Lung (tissue), 12 donors: ENCODE data around the gene CNKSR3. TPM values are rescaled to one million over a fixed set of nuclear protein-coding genes. Genes with fewer than 3 reads are reported as not detected.

Source experiments
- ATAC-seq: fragments of 200-7000 bp; cut with Tn5 transposase; one replicate; pipeline ENCODE4 v1.9.1; 2020; ENCODE audit warnings: moderate number of reproducible peaks; ENCODE audit not compliant: insufficient read depth, low FRiP score
- DNase-seq, 3 donors: peaks; one replicate each; pipeline ENCODE4 v3.0.0-alpha.2; 2013 to 2017
- H3K27ac ChIP-seq, 2 donors: one replicate each; pipeline ENCODE4 v1.5.1; 2013; ENCODE audit warnings: mild to moderate bottlenecking in 2 of 2, moderate library complexity in 2 of 2, control low read depth in 1 of 2, inconsistent platforms in 1 of 2, low read depth in 1 of 2, low read length in 1 of 2
- H3K27me3 ChIP-seq, 3 donors: one replicate each; pipeline ENCODE4 v1.5.1; 2013; ENCODE audit warnings: low read length in 2 of 3; ENCODE audit not compliant: control insufficient read depth in 3 of 3, insufficient read depth in 3 of 3
- H3K36me3 ChIP-seq, 4 donors: one replicate each; pipeline ENCODE4 v1.5.1; 2013; ENCODE audit warnings: low read length in 4 of 4, mild to moderate bottlenecking in 1 of 4, moderate library complexity in 1 of 4; ENCODE audit not compliant: control insufficient read depth in 4 of 4, insufficient read depth in 4 of 4
- H3K4me1 ChIP-seq, 5 donors: one replicate each; pipeline ENCODE4 v1.5.1; 2013; ENCODE audit warnings: low read length in 5 of 5, mild to moderate bottlenecking in 2 of 5, moderate library complexity in 1 of 5; ENCODE audit not compliant: control insufficient read depth in 5 of 5, insufficient read depth in 5 of 5
- H3K4me3 ChIP-seq: one replicate; pipeline ENCODE4 v1.5.1; 2013; ENCODE audit warnings: mild to moderate bottlenecking, control low read depth, moderate library complexity
- H3K9ac ChIP-seq, 2 donors: one replicate each; pipeline ENCODE4 v1.5.1; 2013; ENCODE audit warnings: low read length in 2 of 2, control low read depth in 1 of 2; ENCODE audit not compliant: insufficient read depth in 1 of 2
- H3K9me3 ChIP-seq, 4 donors: one replicate each; pipeline ENCODE4 v1.5.1; 2013; ENCODE audit warnings: low read length in 3 of 4, mild to moderate bottlenecking in 1 of 4, moderate library complexity in 1 of 4; ENCODE audit not compliant: control insufficient read depth in 4 of 4, insufficient read depth in 3 of 4
- WGBS, 2 donors: extraction: QIAGEN DNeasy Blood & Tissue Kit; methylation state at CpG; one replicate each; pipeline ENCODE4 v1.1.7; 2013; 5-methylcytosine and 5-hydroxymethylcytosine counted together
- polyA plus RNA-seq, 2 donors: library from polyadenylated mRNA; stranded (reverse); fragments of 200-250 nt; gene quantifications; one replicate each; pipeline ENCODE4 v1.2.1, GENCODE V29; 2013
- total RNA-seq, 2 donors: library from RNA; depleted of rRNA in 1 of 2; stranded (reverse); fragments of >200 nt in 1 of 2; gene quantifications; one replicate each; pipeline ENCODE4 v1.2.1, GENCODE V29; 2014 to 2021
- TF ChIP-seq, protein P1 (sequence below): IDR thresholded peaks from 2 replicates; pipeline ENCODE4 v1.5.1; 2012; ENCODE audit warnings: mild to moderate bottlenecking; ENCODE audit errors: control extremely low read depth, extremely low read depth
- donor health status: control.
- donor health status: control.
- donor health status: Bipolar disorder and iron deficiency.
- donor health status: healthy.
- donor health status: DM: yes; HTN: yes; CAD: no.

Gene CNKSR3
- total and polyA plus RNA-seq, 4 donors: 3.5 to 23.9 (median 13.7) TPM

DNA sequence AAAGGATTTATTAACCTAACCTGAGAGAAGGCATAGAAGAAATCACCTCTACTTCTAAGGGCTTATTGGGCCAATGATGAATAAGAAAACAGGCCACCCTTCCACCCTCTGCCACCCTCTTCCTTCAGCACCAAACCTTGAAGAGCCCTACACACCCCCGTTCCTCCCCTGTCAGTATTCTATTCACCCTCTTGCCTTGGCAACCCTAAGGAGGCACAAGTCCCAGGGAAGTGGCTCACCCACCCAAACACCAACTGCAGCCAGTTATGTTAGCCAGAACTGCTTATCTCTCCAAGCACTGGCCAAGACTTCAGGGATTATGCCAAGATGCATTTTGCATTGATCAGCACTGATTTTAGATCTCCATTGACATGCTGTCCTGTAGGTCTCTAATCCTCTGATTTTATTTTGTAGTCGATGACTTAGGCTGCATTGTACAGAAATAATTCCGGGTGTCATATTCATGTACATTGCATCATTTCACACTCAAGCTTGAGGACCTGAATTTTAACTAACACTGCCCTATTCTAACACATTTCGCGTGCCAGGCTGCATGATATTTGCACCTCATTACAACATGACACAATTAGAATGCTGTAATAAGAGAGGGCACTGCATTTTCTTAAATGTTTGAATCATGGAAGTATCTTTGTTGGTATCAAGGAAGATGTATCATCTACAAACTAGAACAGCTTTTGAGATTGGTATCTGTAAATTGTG lies 15.7 kb downstream of the CNKSR3 start:
- 73 to 80% methylated on average over 5 of the region's 5 CpGs for WGBS, 2 donors
- TF ChIP-seq, protein P1, sequence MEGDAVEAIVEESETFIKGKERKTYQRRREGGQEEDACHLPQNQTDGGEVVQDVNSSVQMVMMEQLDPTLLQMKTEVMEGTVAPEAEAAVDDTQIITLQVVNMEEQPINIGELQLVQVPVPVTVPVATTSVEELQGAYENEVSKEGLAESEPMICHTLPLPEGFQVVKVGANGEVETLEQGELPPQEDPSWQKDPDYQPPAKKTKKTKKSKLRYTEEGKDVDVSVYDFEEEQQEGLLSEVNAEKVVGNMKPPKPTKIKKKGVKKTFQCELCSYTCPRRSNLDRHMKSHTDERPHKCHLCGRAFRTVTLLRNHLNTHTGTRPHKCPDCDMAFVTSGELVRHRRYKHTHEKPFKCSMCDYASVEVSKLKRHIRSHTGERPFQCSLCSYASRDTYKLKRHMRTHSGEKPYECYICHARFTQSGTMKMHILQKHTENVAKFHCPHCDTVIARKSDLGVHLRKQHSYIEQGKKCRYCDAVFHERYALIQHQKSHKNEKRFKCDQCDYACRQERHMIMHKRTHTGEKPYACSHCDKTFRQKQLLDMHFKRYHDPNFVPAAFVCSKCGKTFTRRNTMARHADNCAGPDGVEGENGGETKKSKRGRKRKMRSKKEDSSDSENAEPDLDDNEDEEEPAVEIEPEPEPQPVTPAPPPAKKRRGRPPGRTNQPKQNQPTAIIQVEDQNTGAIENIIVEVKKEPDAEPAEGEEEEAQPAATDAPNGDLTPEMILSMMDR: no peak
- no peak for ATAC-seq
- H3K4me1 ChIP-seq: peaks cover 0 to 9% (median 7%) of the 10 kb centered on the region in 5 donors
- no peaks in the 10 kb centered on the region for H3K27me3 ChIP-seq
- no peaks in the 10 kb centered on the region for H3K36me3 ChIP-seq
- no peaks in the 10 kb centered on the region for H3K9me3 ChIP-seq
- H3K4me3 ChIP-seq: no peak overlapping the region
- H3K27ac ChIP-seq: no peak overlapping the region
- H3K9ac ChIP-seq: no peak overlapping the region
- no peak for DNase-seq

DNA sequence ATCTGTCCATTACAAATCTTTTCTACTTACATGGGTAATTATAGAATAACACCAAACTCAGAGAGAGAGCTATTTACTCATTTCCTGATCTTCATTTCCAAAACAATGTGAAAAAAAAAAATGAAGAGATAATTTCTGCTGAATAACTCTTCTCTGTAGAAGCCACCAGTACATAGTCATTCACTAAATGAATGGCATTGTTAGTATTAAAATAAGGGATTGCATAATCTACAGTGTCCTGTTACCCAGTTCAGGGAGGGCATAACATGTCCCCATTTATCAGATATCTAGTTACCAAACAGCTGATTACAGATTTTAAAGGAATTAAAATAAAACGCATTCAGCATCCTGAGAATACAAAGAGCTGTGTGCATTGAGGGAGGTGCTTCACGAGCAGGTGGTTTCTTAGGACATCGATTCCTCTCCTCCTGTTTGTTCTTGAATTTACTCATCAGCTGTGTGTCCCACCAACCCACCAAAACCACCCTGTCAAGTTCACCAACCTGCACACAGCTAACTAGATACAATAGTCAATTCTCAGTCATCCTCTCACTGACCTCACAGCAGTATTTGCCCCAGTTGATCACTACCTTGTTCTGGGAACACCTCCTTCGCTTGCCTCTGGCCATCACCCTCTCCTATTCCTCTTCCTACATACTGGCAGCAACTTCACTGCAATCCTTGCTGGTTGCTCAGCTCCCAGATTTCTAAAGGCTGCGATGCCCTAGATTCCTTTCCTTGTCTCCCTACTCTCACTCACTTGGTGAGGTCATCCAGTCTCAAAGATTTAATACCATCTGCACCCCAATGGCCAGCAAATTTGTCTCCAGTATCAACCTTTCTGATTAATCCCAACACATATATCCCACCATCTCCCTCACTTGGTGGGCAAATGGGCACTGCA lies 18.7 kb downstream of the CNKSR3 start:
- Histone ChIP-seq H3K27ac (no peak overlapping the region), H3K36me3 (no peaks in the 10 kb centered on the region), H3K9ac (no peak overlapping the region), H3K4me1 (peaks cover 2 to 17% (median 3%) of the 10 kb centered on the region in 5 donors), H3K27me3 (no peaks in the 10 kb centered on the region), H3K9me3 (no peaks in the 10 kb centered on the region), H3K4me3 (no peak overlapping the region)
- no peak for DNase-seq
- TF ChIP-seq, protein P1: no peak
- ATAC-seq: no peak
- WGBS, 2 donors: 90 to 93% methylated on average over 5 of the region's 5 CpGs

GRCh38 chr6:154489822-154490221 lies 20.7 kb downstream of the CNKSR3 start:
- WGBS, 2 donors: 93% methylated on average over 5 of the region's 5 CpGs
- no peak overlapping the region for H3K4me3 ChIP-seq

More at GRCh38 chr6:154489822-154490221, 20.7 kb downstream of the CNKSR3 start:
- Histone ChIP-seq H3K36me3 (no peaks in the 10 kb centered on the region), H3K27ac (no peak overlapping the region), H3K4me1 (peaks cover 2 to 21% (median 4%) of the 10 kb centered on the region in 5 donors), H3K9ac (no peak overlapping the region), H3K9me3 (no peaks in the 10 kb centered on the region), H3K27me3 (no peaks in the 10 kb centered on the region)
- TF ChIP-seq, protein P1: no peak
- ATAC-seq: no peak
- no peak for DNase-seq
